Body of pancreas (tissue), 4 donors: Measurements from ENCODE around the gene HINT1. TPM values are rescaled to one million over a fixed set of nuclear protein-coding genes. Genes with fewer than 3 reads are reported as not detected.
"Not testable (repeated sequence)": the region's sequence is repeated elsewhere in the genome, so short reads cannot be mapped to it uniquely, and the experiment has no call there.

Source experiments
- ATAC-seq: fragments of 150-250 bp; one replicate; pipeline ENCODE4 v1.9.1; 2016
- DNase-seq, 4 donors: peaks; one replicate each; pipeline ENCODE4 v3.0.0-alpha.2; 2019
- H3K27ac ChIP-seq, 4 donors: fragments of 200-600 bp; sonication (generic); 1 replicate in 3 of 4; 2 replicates in 1 of 4; pipeline versions ENCODE4 v1.5.1 to v1.6.1; 2016 to 2019; ENCODE audit warnings: mild to moderate bottlenecking in 1 of 4, mixed read lengths in 1 of 4, moderate library complexity in 1 of 4
- H3K27me3 ChIP-seq, 2 donors: fragments of 200-600 bp; sonication (generic); one replicate each; pipeline ENCODE4 v1.6.0; 2016; ENCODE audit warnings: mild to moderate bottlenecking in 1 of 2
- H3K36me3 ChIP-seq, 2 donors: fragments of 200-600 bp; sonication (generic); replicated peaks in 1 of 2; 2 replicates each; pipeline ENCODE4 v1.5.1; 2016; ENCODE audit warnings: low read depth in 2 of 2; ENCODE audit not compliant: insufficient read depth in 1 of 2
- H3K4me1 ChIP-seq: fragments of 200-600 bp; sonication (generic); one replicate; pipeline ENCODE4 v1.6.0; 2016
- H3K4me3 ChIP-seq, 2 donors: fragments of 200-600 bp; sonication (generic); 1 replicate in 1 of 2; 2 replicates in 1 of 2; pipeline ENCODE4 v1.5.1; 2016 to 2019
- H3K9me3 ChIP-seq, 3 donors: fragments of 200-600 bp; sonication (generic); 1 replicate in 2 of 3; 2 replicates in 1 of 3; pipeline ENCODE4 v1.5.1; 2016
- POLR2A ChIP-seq, 3 donors: fragments of 450-650 bp; IDR thresholded peaks; one replicate each; pipeline ENCODE4 v1.6.1; 2016; ENCODE audit warnings: antibody characterized with exemption in 3 of 3, mild to moderate bottlenecking in 2 of 3
- WGBS, 2 donors: methylation state at CpG; one replicate each; pipeline ENCODE4 v1.1.5; 2017; 5-methylcytosine and 5-hydroxymethylcytosine counted together
- intact Hi-C: fragments of 100-400 bp; cut with DNase I; formaldehyde crosslinking; loops from one replicate; pipeline ENCODE4 v1.15.1; 2023
- total RNA-seq, 2 donors: library from RNA; depleted of rRNA; stranded (reverse); fragments of >200 nt; gene quantifications; one replicate each; pipeline ENCODE4 v1.1.0, GENCODE V29; 2016
- TF ChIP-seq, protein P1 (sequence below), 7 experiments: fragments of 450-650 bp in 4 of 7; fragments of 200-600 bp in 3 of 7; sonication (generic) in 3 of 7; IDR thresholded peaks; one replicate each; pipeline ENCODE4 v1.5.1; 2016 to 2019; ENCODE audit warnings: antibody characterized with exemption in 7 of 7

Gene HINT1
- total RNA-seq, 2 donors from 2014 or later = 89.8 to 109 TPM

- 87 to 91% methylated on average over 5 of the region's 5 CpGs for WGBS, 2 donors
- intact Hi-C loops = no loop called here
- Histone ChIP-seq H3K27me3 (no peaks in the 10 kb centered on the region), H3K4me3 (no peak overlapping the region), H3K27ac (no peak overlapping the region), H3K4me1 (no peaks in the 10 kb centered on the region), H3K36me3 (no peaks in the 10 kb centered on the region), H3K9me3 (no peaks in the 10 kb centered on the region)
- no peak for DNase-seq
- TF ChIP-seq POLR2A (IDR thresholded peaks at IDR 0.05) = no peak
- ATAC-seq = no peak
These were observed 29.7 kb upstream of the HINT1 start for GRCh38 chr5:131194725-131195124.

DNA sequence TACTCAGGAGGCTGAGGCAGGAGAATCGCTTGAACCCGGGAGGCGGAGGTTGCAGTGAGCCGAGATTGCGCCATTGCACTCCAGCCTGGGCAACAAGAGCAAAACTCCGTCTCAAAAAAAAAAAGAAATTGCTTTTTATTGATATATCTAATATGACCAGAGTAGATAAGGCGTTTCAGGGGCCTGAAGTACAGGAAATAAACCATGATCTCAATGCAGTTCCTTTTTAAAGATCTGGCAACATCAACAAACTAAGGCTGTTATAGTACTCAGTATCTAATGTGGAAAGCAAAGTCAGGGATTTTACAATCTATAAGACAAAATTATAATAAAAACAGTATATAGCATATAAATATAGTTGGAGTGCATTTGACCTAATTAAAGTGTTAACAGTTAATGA, 28.8 kb upstream of the HINT1 start:
- WGBS, 2 donors = 84 to 96% methylated on average over 7 of the region's 7 CpGs
- intact Hi-C loops, ATAC-seq: not testable (repeated sequence)

GRCh38 chr5:131193106-131193505, 28.1 kb upstream of the HINT1 start:
- intact Hi-C loops = no loop called here
- H3K27ac ChIP-seq = no peak overlapping the region
- no peak for DNase-seq
- TF ChIP-seq, protein P1, sequence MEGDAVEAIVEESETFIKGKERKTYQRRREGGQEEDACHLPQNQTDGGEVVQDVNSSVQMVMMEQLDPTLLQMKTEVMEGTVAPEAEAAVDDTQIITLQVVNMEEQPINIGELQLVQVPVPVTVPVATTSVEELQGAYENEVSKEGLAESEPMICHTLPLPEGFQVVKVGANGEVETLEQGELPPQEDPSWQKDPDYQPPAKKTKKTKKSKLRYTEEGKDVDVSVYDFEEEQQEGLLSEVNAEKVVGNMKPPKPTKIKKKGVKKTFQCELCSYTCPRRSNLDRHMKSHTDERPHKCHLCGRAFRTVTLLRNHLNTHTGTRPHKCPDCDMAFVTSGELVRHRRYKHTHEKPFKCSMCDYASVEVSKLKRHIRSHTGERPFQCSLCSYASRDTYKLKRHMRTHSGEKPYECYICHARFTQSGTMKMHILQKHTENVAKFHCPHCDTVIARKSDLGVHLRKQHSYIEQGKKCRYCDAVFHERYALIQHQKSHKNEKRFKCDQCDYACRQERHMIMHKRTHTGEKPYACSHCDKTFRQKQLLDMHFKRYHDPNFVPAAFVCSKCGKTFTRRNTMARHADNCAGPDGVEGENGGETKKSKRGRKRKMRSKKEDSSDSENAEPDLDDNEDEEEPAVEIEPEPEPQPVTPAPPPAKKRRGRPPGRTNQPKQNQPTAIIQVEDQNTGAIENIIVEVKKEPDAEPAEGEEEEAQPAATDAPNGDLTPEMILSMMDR (IDR thresholded peaks at IDR 0.05) = no peak
- no peak for TF ChIP-seq POLR2A (IDR thresholded peaks at IDR 0.05)
- H3K4me1 ChIP-seq = no peaks in the 10 kb centered on the region
- H3K36me3 ChIP-seq = no peaks in the 10 kb centered on the region
- no peaks in the 10 kb centered on the region for H3K9me3 ChIP-seq
- no peak overlapping the region for H3K4me3 ChIP-seq
- 75 to 93% methylated on average over 2 of the region's 2 CpGs for WGBS, 2 donors
- no peak for ATAC-seq
- no peaks in the 10 kb centered on the region for H3K27me3 ChIP-seq

More for the DNA sequence above, 28.8 kb upstream of the HINT1 start:
- DNase-seq, H3K4me1 ChIP-seq, H3K27ac ChIP-seq, H3K36me3 ChIP-seq, H3K27me3 ChIP-seq, H3K9me3 ChIP-seq, H3K4me3 ChIP-seq: not testable (repeated sequence)

DNA sequence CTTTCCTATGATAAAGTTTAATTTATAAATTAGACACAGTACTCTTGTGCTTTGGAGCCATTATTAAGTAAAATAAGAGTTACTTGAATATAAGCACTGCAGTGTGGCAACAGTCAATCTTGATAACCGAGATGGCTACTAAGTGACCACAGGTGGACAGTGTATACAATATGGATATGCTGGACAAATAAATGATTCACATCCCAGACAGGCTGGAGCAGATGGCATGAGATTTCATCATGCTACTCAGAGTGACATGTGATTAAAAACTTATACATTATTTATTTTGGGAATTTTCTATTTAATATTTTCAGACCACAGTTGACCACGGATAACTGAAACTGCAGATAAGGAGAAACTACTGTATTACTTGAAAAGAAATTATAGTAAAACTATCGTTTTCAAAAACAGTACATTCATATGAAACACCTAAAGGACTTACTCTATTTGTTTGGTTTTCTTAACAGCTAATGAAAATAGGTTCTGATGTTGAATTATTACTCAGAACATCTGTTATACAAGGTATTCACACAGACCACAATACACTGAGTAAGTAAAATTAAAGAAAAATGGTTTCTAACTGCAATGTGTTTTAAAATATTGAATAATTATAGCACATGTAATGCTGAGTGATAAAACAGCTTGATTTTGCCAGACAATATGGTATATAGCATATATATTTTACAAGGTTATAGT, 21.7 kb upstream of the HINT1 start:
- H3K4me1 ChIP-seq = no peaks in the 10 kb centered on the region
- WGBS, 2 donors = 66 to 74% methylated on average over 3 of the region's 3 CpGs
- intact Hi-C loops = no loop called here
- H3K36me3 ChIP-seq = no peaks in the 10 kb centered on the region
- H3K27ac ChIP-seq = no peak overlapping the region
- no peak overlapping the region for H3K4me3 ChIP-seq
- H3K9me3 ChIP-seq = no peaks in the 10 kb centered on the region
- no peak for TF ChIP-seq POLR2A (IDR thresholded peaks at IDR 0.05)
- TF ChIP-seq, protein P1 (IDR thresholded peaks at IDR 0.05) = no peak
- DNase-seq (no peak), ATAC-seq (no peak)
- no peaks in the 10 kb centered on the region for H3K27me3 ChIP-seq

DNA sequence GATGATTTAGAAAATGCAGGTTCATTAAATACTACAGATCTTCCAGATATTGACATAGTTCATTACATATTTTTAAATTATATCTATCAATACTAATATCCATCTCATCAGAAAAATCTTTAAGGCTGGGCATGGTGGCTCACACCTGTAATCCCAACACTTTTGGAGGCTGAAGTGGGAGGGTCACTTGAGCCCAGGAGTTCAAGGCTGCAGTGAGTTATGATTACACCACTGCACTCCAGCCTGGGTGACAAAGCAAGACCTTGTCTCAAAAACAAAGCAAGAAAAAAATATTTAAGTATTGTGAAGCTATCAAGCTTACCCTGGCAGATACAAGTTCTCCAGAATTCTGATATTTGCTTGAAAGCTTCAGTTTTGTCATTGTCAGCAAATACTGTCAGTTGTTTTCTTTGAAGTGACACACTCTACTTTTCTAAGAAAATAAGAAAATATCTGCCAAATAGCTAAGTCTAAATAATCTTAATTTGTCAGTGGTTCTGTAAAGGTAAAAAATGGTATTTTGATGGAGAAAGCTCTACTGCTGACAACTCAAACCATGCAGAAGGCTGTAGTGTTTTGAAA, 20.6 kb upstream of the HINT1 start:
- Histone ChIP-seq H3K4me3 (no peak overlapping the region), H3K4me1 (no peaks in the 10 kb centered on the region), H3K27ac (no peak overlapping the region), H3K36me3 (no peaks in the 10 kb centered on the region), H3K27me3 (no peaks in the 10 kb centered on the region), H3K9me3 (no peaks in the 10 kb centered on the region)
- TF ChIP-seq, protein P1 (IDR thresholded peaks at IDR 0.05) = no peak
- TF ChIP-seq POLR2A (IDR thresholded peaks at IDR 0.05) = no peak
- DNase-seq = no peak
- intact Hi-C loops = no loop called here
- no peak for ATAC-seq

DNA sequence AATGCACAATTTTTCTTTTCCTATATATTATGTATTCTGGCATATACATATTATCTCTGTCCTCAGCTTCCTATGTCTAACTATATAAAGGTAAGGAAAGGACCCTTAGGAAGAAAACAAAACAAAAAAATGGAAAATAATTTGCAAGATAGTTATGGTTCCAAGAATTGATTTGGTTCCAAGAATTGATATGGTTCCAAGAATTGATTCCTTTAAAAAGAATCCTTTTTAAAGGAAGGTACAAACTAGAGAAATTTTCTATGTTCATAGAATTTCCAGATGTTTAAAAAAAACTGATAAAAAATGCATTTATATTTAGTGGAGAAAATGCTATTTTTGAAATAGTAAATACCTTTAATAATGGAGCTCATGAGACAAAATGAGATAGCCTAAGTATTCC, 17.8 kb upstream of the HINT1 start:
- Histone ChIP-seq H3K27ac (no peak overlapping the region), H3K36me3 (no peaks in the 10 kb centered on the region), H3K27me3 (no peaks in the 10 kb centered on the region), H3K9me3 (no peaks in the 10 kb centered on the region), H3K4me3 (no peak overlapping the region), H3K4me1 (no peaks in the 10 kb centered on the region)
- ATAC-seq (no peak), DNase-seq (no peak)
- intact Hi-C loops = no loop called here
- TF ChIP-seq POLR2A (IDR thresholded peaks at IDR 0.05) = no peak
- TF ChIP-seq, protein P1 (IDR thresholded peaks at IDR 0.05) = no peak
